ENCODE data around the gene DLG3. TPM values are rescaled to one million over a fixed set of nuclear protein-coding genes. Genes with fewer than 3 reads are reported as not detected.

Gene DLG3
- polyA plus RNA-seq, 1 donor (not counting 4 experiments of a cell fraction or from before 2014, with no cell fraction given), result 10.1 TPM

DNA sequence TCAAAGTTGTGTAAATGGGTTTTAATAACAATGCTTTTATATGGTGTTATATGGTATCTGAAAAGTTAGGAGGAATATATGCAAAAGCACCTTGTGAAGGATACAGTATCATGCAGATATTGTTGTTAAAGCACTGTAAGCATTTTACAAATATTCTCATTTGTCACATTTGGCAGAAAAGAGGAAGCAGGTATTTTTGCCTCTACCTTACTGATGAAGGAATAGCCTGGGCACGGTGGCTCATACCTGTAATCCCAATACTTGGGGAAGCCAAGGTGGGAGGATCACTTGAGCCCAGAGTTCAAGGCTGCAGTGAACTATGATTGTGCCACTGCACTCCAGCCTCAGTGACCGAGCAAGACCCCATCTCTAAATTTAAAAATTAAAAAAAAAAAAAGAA, 33.7 kb upstream of the DLG3 start:
- Histone ChIP-seq H3K9me3 (ENCODE audit: control insufficient read depth, low read depth, low read length) (no peaks in the 10 kb centered on the region), H3K27ac (ENCODE audit: control insufficient read depth, insufficient read depth, low read length) (no peak overlapping the region), H3K27me3 (ENCODE audit: control insufficient read depth, extremely low read depth, insufficient read depth, low read length) (no peaks in the 10 kb centered on the region), H3K79me2 (ENCODE audit: control insufficient read depth, insufficient read depth, low read length) (no peaks in the 10 kb centered on the region), H3K9me1 (ENCODE audit: control insufficient read depth, extremely low read depth, insufficient read depth, low read length) (no peaks in the 10 kb centered on the region), H3K4me3 (ENCODE audit: control insufficient read depth in 2 of 3, extremely low read depth in 1 of 3, insufficient read depth in 2 of 3, low read depth in 1 of 3, low read length in 3 of 3) (no peak overlapping the region), H2AFZ (ENCODE audit: control insufficient read depth, low read length) (no peak overlapping the region), H4K20me1 (ENCODE audit: control insufficient read depth, extremely low read depth, insufficient read depth, low read length) (no peaks in the 10 kb centered on the region), H3K36me3 (ENCODE audit: control insufficient read depth in 2 of 2, extremely low read depth in 1 of 2, insufficient read depth in 2 of 2, low read length in 2 of 2) (no peaks in the 10 kb centered on the region), H3K4me1 (ENCODE audit: control insufficient read depth, extremely low read depth, insufficient read depth, low read length) (no peaks in the 10 kb centered on the region), H3K4me2 (ENCODE audit: control insufficient read depth, extremely low read depth, insufficient read depth, low read depth, low read length) (no peak overlapping the region), H3K9ac (ENCODE audit: control insufficient read depth, extremely low read depth, insufficient read depth, low read length) (no peak overlapping the region)
- dilution Hi-C loops (cut with MboI; ENCODE audit: extremely low pct_ligation_motif_present, low sequenced_read_pairs), result no loop called here
- DNase-seq (ENCODE audit: low read depth, low spot score), result no peak
- FAIRE-seq, result no peak
- no peak for TF ChIP-seq CTCF (optimal IDR thresholded peaks at IDR 0.05 in 1 of 3, IDR thresholded peaks at IDR 0.05 in 1 of 3, conservative IDR thresholded peaks at IDR 0.05 in 1 of 3; ENCODE audit: extremely low read depth in 1 of 3, insufficient read depth in 2 of 3, low read length in 3 of 3)
- no peak for TF ChIP-seq EZH2 (IDR thresholded peaks at IDR 0.05; ENCODE audit: low read length)

DNA sequence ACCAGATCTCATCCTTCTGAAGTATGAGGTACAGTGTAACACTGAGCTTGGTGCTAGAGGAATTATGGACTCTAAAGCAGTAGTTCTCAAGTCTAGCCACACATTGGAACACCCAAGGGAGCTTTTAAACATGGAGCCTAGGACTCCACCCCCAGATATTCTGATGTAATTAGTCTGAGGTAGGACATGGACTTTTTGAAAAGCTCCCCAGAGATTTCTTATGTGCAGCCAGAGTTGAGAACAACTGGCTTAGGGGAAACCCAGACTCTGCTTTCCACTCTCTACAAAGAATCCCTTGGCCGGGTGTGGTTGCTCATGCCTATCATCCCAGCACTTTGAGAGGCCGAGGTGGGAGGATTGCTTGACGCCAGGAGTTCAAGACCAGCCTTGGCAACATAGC, 33.2 kb upstream of the DLG3 start:
- Histone ChIP-seq H3K4me1 (ENCODE audit: control insufficient read depth, extremely low read depth, insufficient read depth, low read length) (no peaks in the 10 kb centered on the region), H3K4me2 (ENCODE audit: control insufficient read depth, extremely low read depth, insufficient read depth, low read depth, low read length) (no peak overlapping the region), H3K79me2 (ENCODE audit: control insufficient read depth, insufficient read depth, low read length) (no peaks in the 10 kb centered on the region), H3K9me1 (ENCODE audit: control insufficient read depth, extremely low read depth, insufficient read depth, low read length) (no peaks in the 10 kb centered on the region), H3K36me3 (ENCODE audit: control insufficient read depth in 2 of 2, extremely low read depth in 1 of 2, insufficient read depth in 2 of 2, low read length in 2 of 2) (no peaks in the 10 kb centered on the region), H4K20me1 (ENCODE audit: control insufficient read depth, extremely low read depth, insufficient read depth, low read length) (no peaks in the 10 kb centered on the region), H3K27ac (ENCODE audit: control insufficient read depth, insufficient read depth, low read length) (no peak overlapping the region), H3K9ac (ENCODE audit: control insufficient read depth, extremely low read depth, insufficient read depth, low read length) (no peak overlapping the region), H3K9me3 (ENCODE audit: control insufficient read depth, low read depth, low read length) (no peaks in the 10 kb centered on the region), H3K4me3 (ENCODE audit: control insufficient read depth in 2 of 3, extremely low read depth in 1 of 3, insufficient read depth in 2 of 3, low read depth in 1 of 3, low read length in 3 of 3) (no peak overlapping the region), H3K27me3 (ENCODE audit: control insufficient read depth, extremely low read depth, insufficient read depth, low read length) (no peaks in the 10 kb centered on the region), H2AFZ (ENCODE audit: control insufficient read depth, low read length) (no peak overlapping the region)
- TF ChIP-seq EZH2 (IDR thresholded peaks at IDR 0.05; ENCODE audit: low read length), result no peak
- dilution Hi-C loops (cut with MboI; ENCODE audit: extremely low pct_ligation_motif_present, low sequenced_read_pairs), result no loop called here
- DNase-seq (ENCODE audit: low read depth, low spot score) (no peak), FAIRE-seq (no peak)

- dilution Hi-C loops (cut with MboI; ENCODE audit: extremely low pct_ligation_motif_present, low sequenced_read_pairs), result no loop called here
- Histone ChIP-seq H3K27me3 (ENCODE audit: control insufficient read depth, extremely low read depth, insufficient read depth, low read length) (no peaks in the 10 kb centered on the region), H3K9me3 (ENCODE audit: control insufficient read depth, low read depth, low read length) (no peaks in the 10 kb centered on the region), H3K36me3 (ENCODE audit: control insufficient read depth in 2 of 2, extremely low read depth in 1 of 2, insufficient read depth in 2 of 2, low read length in 2 of 2) (no peaks in the 10 kb centered on the region), H3K4me2 (ENCODE audit: control insufficient read depth, extremely low read depth, insufficient read depth, low read depth, low read length) (no peak overlapping the region), H2AFZ (ENCODE audit: control insufficient read depth, low read length) (no peak overlapping the region), H3K9me1 (ENCODE audit: control insufficient read depth, extremely low read depth, insufficient read depth, low read length) (no peaks in the 10 kb centered on the region), H4K20me1 (ENCODE audit: control insufficient read depth, extremely low read depth, insufficient read depth, low read length) (no peaks in the 10 kb centered on the region), H3K79me2 (ENCODE audit: control insufficient read depth, insufficient read depth, low read length) (no peaks in the 10 kb centered on the region), H3K4me1 (ENCODE audit: control insufficient read depth, extremely low read depth, insufficient read depth, low read length) (peaks cover 16% of the 10 kb centered on the region), H3K4me3 (ENCODE audit: control insufficient read depth in 2 of 3, extremely low read depth in 1 of 3, insufficient read depth in 2 of 3, low read depth in 1 of 3, low read length in 3 of 3) (no peak overlapping the region), H3K27ac (ENCODE audit: control insufficient read depth, insufficient read depth, low read length) (no peak overlapping the region), H3K9ac (ENCODE audit: control insufficient read depth, extremely low read depth, insufficient read depth, low read length) (no peak overlapping the region)
- TF ChIP-seq CTCF (optimal IDR thresholded peaks at IDR 0.05 in 1 of 3, IDR thresholded peaks at IDR 0.05 in 1 of 3, conservative IDR thresholded peaks at IDR 0.05 in 1 of 3; ENCODE audit: extremely low read depth in 1 of 3, insufficient read depth in 2 of 3, low read length in 3 of 3) (no peak), EZH2 (IDR thresholded peaks at IDR 0.05; ENCODE audit: low read length) (no peak)
- FAIRE-seq (no peak), DNase-seq (ENCODE audit: low read depth, low spot score) (no peak)
Observed at GRCh38 chrX:70421618-70422017, 23.0 kb upstream of the DLG3 start.

Data from keratinocyte (primary cell).